Keratinocyte (primary cell): ENCODE results near the gene ADI1. TPM values are rescaled to one million over a fixed set of nuclear protein-coding genes. Genes with fewer than 3 reads are reported as not detected.

ENCODE experiments used
- DNase-seq: peaks from one replicate; pipeline ENCODE4 v3.0.0-alpha.2; 2011; ENCODE audit warnings: low read depth, missing footprints, low spot score
- FAIRE-seq: peaks from 2 replicates; lab custom pipeline; 2011; peaks lifted over from hg19 to GRCh38; lab: Jason Lieb, UNC
- H2AFZ ChIP-seq: 2 replicates; pipeline ENCODE4 v1.6.0; 2012; ENCODE audit warnings: low read length, control low read depth, inconsistent platforms; ENCODE audit not compliant: control insufficient read depth
- H3K27ac ChIP-seq: 2 replicates; pipeline ENCODE4 v1.5.1; 2011; ENCODE audit warnings: low read length; ENCODE audit not compliant: control insufficient read depth, insufficient read depth
- H3K27me3 ChIP-seq: 3 replicates; pipeline ENCODE4 v1.6.0; 2011; ENCODE audit warnings: low read length; ENCODE audit not compliant: control insufficient read depth, insufficient read depth; ENCODE audit errors: extremely low read depth
- H3K36me3 ChIP-seq, 2 experiments: 2 replicates in 1 of 2; 3 replicates in 1 of 2; pipeline ENCODE4 v1.5.1; 2011; ENCODE audit warnings: low read length in 2 of 2, mild to moderate bottlenecking in 1 of 2; ENCODE audit not compliant: control insufficient read depth in 2 of 2, insufficient read depth in 2 of 2; ENCODE audit errors: extremely low read depth in 1 of 2
- H3K4me1 ChIP-seq: 3 replicates; pipeline ENCODE4 v1.5.1; 2011; ENCODE audit warnings: low read length; ENCODE audit not compliant: control insufficient read depth, insufficient read depth; ENCODE audit errors: extremely low read depth
- H3K4me2 ChIP-seq: 3 replicates; pipeline ENCODE4 v1.6.0; 2011; ENCODE audit warnings: low read depth, low read length; ENCODE audit not compliant: control insufficient read depth, insufficient read depth; ENCODE audit errors: extremely low read depth
- H3K4me3 ChIP-seq, 3 experiments: fragments of 200-600 bp in 1 of 3; sonication (generic) in 1 of 3; 2 replicates in 2 of 3; 3 replicates in 1 of 3; pipeline ENCODE4 v1.5.1; 2011 to 2016; ENCODE audit warnings: low read length in 3 of 3, mild to moderate bottlenecking in 3 of 3, control low read depth in 2 of 3, inconsistent platforms in 1 of 3, low read depth in 1 of 3, mixed read lengths in 1 of 3, mixed run types in 1 of 3, moderate library complexity in 1 of 3; ENCODE audit not compliant: control insufficient read depth in 2 of 3, insufficient read depth in 2 of 3; ENCODE audit errors: extremely low read depth in 1 of 3
- H3K79me2 ChIP-seq: 2 replicates; pipeline ENCODE4 v1.6.0; 2012; ENCODE audit warnings: low read length; ENCODE audit not compliant: control insufficient read depth, insufficient read depth
- H3K9ac ChIP-seq: 3 replicates; pipeline ENCODE4 v1.6.0; 2011; ENCODE audit warnings: low read length; ENCODE audit not compliant: control insufficient read depth, insufficient read depth; ENCODE audit errors: extremely low read depth
- H3K9me1 ChIP-seq: 3 replicates; pipeline ENCODE4 v1.6.0; 2011; ENCODE audit warnings: low read length; ENCODE audit not compliant: control insufficient read depth, insufficient read depth; ENCODE audit errors: extremely low read depth
- H3K9me3 ChIP-seq: 2 replicates; pipeline ENCODE4 v1.5.1; 2012; ENCODE audit warnings: low read depth, low read length; ENCODE audit not compliant: control insufficient read depth
- H4K20me1 ChIP-seq: 3 replicates; pipeline ENCODE4 v1.6.0; 2011; ENCODE audit warnings: low read length; ENCODE audit not compliant: control insufficient read depth, insufficient read depth; ENCODE audit errors: extremely low read depth
- CTCF ChIP-seq, 3 experiments: IDR thresholded peaks in 1 of 3; conservative IDR thresholded peaks in 1 of 3; optimal IDR thresholded peaks in 1 of 3; 2 replicates in 2 of 3; 3 replicates in 1 of 3; pipeline versions ENCODE3 to v1.5.1; 2011; ENCODE audit warnings: low read length in 3 of 3, mild to moderate bottlenecking in 3 of 3, moderate library complexity in 2 of 3, control low read depth in 1 of 3, inconsistent platforms in 1 of 3; ENCODE audit not compliant: insufficient read depth in 2 of 3; ENCODE audit errors: extremely low read depth in 1 of 3
- EZH2 ChIP-seq: IDR thresholded peaks from one replicate; pipeline ENCODE4 v1.6.1; 2012; ENCODE audit warnings: inconsistent platforms, mild to moderate bottlenecking, low read length, moderate library complexity
- dilution Hi-C: fragments of 300-500 bp; cut with MboI; formaldehyde crosslinking; loops from one replicate; pipeline ENCODE4 v1.7.0; 2020; ENCODE audit warnings: low sequenced_read_pairs; ENCODE audit not compliant: extremely low pct_ligation_motif_present
- polyA plus RNA-seq, 5 experiments: library from polyadenylated mRNA; depleted of rRNA in 3 of 5; stranded (reverse) in 3 of 5; stranded (forward) in 1 of 5; unstranded in 1 of 5; fragments of >200 nt; gene quantifications; 1 replicate in 1 of 5; 2 replicates in 3 of 5; 3 replicates in 1 of 5; pipeline versions ENCODE4 v1.2.1 to v1.2.3, GENCODE V29; 2011 to 2012; ENCODE audit warnings: missing spikeins in 2 of 5, low read depth in 1 of 5, low replicate concordance in 1 of 5

The ADI1 gene
- polyA plus RNA-seq, 1 donor (not counting 4 experiments of a cell fraction or from before 2014, with no cell fraction given): 47.4 TPM

GRCh38 chr2:3447789-3448317 is 71.5 kb downstream of the ADI1 start:
- Histone ChIP-seq H3K36me3 (peaks cover 23 to 27% of the 10 kb centered on the region in 2 experiments), H3K79me2 (no peaks in the 10 kb centered on the region), H3K27me3 (no peaks in the 10 kb centered on the region), H4K20me1 (no peaks in the 10 kb centered on the region), H3K9ac (no peak overlapping the region), H3K9me1 (no peaks in the 10 kb centered on the region), H3K4me1 (no peaks in the 10 kb centered on the region), H3K4me3 (no peak overlapping the region), H3K9me3 (no peaks in the 10 kb centered on the region), H3K27ac (no peak overlapping the region), H2AFZ (no peak overlapping the region), H3K4me2 (no peak overlapping the region)
- DNase-seq: no peak
- no peak for TF ChIP-seq EZH2
- TF ChIP-seq CTCF (optimal IDR thresholded peaks at IDR 0.05 in 1 of 3, IDR thresholded peaks at IDR 0.05 in 1 of 3, conservative IDR thresholded peaks at IDR 0.05 in 1 of 3; ENCODE audit: extremely low read depth in 1 of 3, insufficient read depth in 2 of 3, low read length in 3 of 3): no peak
- dilution Hi-C loops: no loop called here
- FAIRE-seq: no peak

Other genes with a start within 250 kb of the ADI1 start
- 44.3 to 56.2 TPM (median 49.3 TPM) in 3 replicates for gene EIPR1, start 141.7 kb downstream of the ADI1 start, polyA plus RNA-seq
- 41.4 to 53.6 TPM (median 44.2 TPM) in 3 replicates for gene TRAPPC12, start 139.8 kb downstream of the ADI1 start, polyA plus RNA-seq
- gene RNASEH1, start 38.8 kb upstream of the ADI1 start, polyA plus RNA-seq: 11.2 to 17.3 TPM (median 15.3 TPM) in 3 replicates
- 1,344 to 1,663 TPM (median 1,410 TPM) in 3 replicates for gene RPS7, start 55.7 kb upstream of the ADI1 start, polyA plus RNA-seq
- not detected in 3 replicates for gene COLEC11, start 75.6 kb upstream of the ADI1 start, polyA plus RNA-seq
- gene ALLC, start 138.7 kb upstream of the ADI1 start, polyA plus RNA-seq: not detected in 3 replicates
- not detected in 3 replicates for gene DCDC2C, start 184.0 kb upstream of the ADI1 start, polyA plus RNA-seq